ENCODE results near the gene BDKRB2.

- TF ChIP-seq POLR2AphosphoS5 (IDR thresholded peaks at IDR 0.05; ENCODE audit: low read depth, low read length) (no peak), REST (IDR thresholded peaks at IDR 0.05; ENCODE audit: insufficient read depth in 1 of 2, low read depth in 2 of 2, low read length in 2 of 2) (no peak), TAF1 (IDR thresholded peaks at IDR 0.05; ENCODE audit: borderline replicate concordance, insufficient read depth, low read length) (no peak)
Observed at GRCh38 chr14:96187216-96188031, 17.2 kb upstream of the BDKRB2 start.

Data from PFSK-1 (cell line).